ENCODE results near the gene CLCN7. TPM values are rescaled to one million over a fixed set of nuclear protein-coding genes. Genes with fewer than 3 reads are reported as not detected.

The CLCN7 gene
- total RNA-seq, 1 donor from 2014 or later, result 45.3 TPM

- H3K9me3 ChIP-seq (replicated peaks), result no peaks in the 10 kb centered on the region
- H3K36me3 ChIP-seq, result peaks cover 33% of the 10 kb centered on the region
- intact Hi-C loops (cut with micrococcal nuclease), result loop anchor here (10.0 kb wide), 1 partner anchor 72 kb away; no protein-coding TSS in a partner anchor
- H3K4me1 ChIP-seq, result peaks cover 36% of the 10 kb centered on the region
- H3K27me3 ChIP-seq (ENCODE audit: low read depth), result no peaks in the 10 kb centered on the region
- peak; percentile 83 for DNase-seq
- TF ChIP-seq CTCF (IDR thresholded peaks at IDR 0.05; ENCODE audit: borderline replicate concordance), result no peak
- peak within 1 kb of the TSS; percentile 89 for H3K27ac ChIP-seq (replicated peaks)
- H3K4me3 ChIP-seq, result peak within 1 kb of the TSS; percentile 85
Measured at GRCh38 chr16:1492923-1493745, 18.3 kb upstream of the CLCN7 start, which contains the start of gene TELO2. Gene TELO2 (plus strand): TSS chr16:1493360. CDS start chr16:1494282, 922 bp downstream.

- no peaks in the 10 kb centered on the region for H3K27me3 ChIP-seq (ENCODE audit: low read depth)
- peak overlapping the region; percentile 89 for H3K27ac ChIP-seq (replicated peaks)
- H3K4me3 ChIP-seq, result peak overlapping the region; percentile 85
- DNase-seq, result no peak
- intact Hi-C loops (cut with micrococcal nuclease), result loop anchor here (10.0 kb wide), 1 partner anchor 72 kb away; no protein-coding TSS in a partner anchor
- peaks cover 25% of the 10 kb centered on the region for H3K36me3 ChIP-seq
- peaks cover 36% of the 10 kb centered on the region for H3K4me1 ChIP-seq
- no peak for TF ChIP-seq CTCF (IDR thresholded peaks at IDR 0.05; ENCODE audit: borderline replicate concordance)
- no peaks in the 10 kb centered on the region for H3K9me3 ChIP-seq (replicated peaks)
Measured at GRCh38 chr16:1492082-1492922, 17.5 kb upstream of the CLCN7 start.

GRCh38 chr16:1491327-1491726 is 16.5 kb upstream of the CLCN7 start:
- H3K27me3 ChIP-seq (ENCODE audit: low read depth), result no peaks in the 10 kb centered on the region
- intact Hi-C loops (cut with micrococcal nuclease), result loop anchor here (10.0 kb wide), 1 partner anchor 73 kb away; no protein-coding TSS in a partner anchor
- H3K36me3 ChIP-seq, result peaks cover 15% of the 10 kb centered on the region
- no peak for DNase-seq
- H3K4me3 ChIP-seq, result no peak overlapping the region
- TF ChIP-seq CTCF (IDR thresholded peaks at IDR 0.05; ENCODE audit: borderline replicate concordance), result no peak
- peaks cover 36% of the 10 kb centered on the region for H3K4me1 ChIP-seq
- H3K9me3 ChIP-seq (replicated peaks), result no peaks in the 10 kb centered on the region
- H3K27ac ChIP-seq (replicated peaks), result no peak overlapping the region

GRCh38 chr16:1489077-1489476 is 14.2 kb upstream of the CLCN7 start:
- H3K9me3 ChIP-seq (replicated peaks), result no peaks in the 10 kb centered on the region
- intact Hi-C loops (cut with micrococcal nuclease), result no loop called here
- DNase-seq, result no peak
- TF ChIP-seq CTCF (IDR thresholded peaks at IDR 0.05; ENCODE audit: borderline replicate concordance), result no peak
- H3K27me3 ChIP-seq (ENCODE audit: low read depth), result no peaks in the 10 kb centered on the region
- peaks cover 16% of the 10 kb centered on the region for H3K4me1 ChIP-seq
- no peak overlapping the region for H3K27ac ChIP-seq (replicated peaks)
- no peaks in the 10 kb centered on the region for H3K36me3 ChIP-seq
- no peak overlapping the region for H3K4me3 ChIP-seq

- Histone ChIP-seq H3K4me1 (peaks cover 11% of the 10 kb centered on the region), H3K4me3 (no peak within 1 kb of the TSS), H3K9me3 (replicated peaks) (no peaks in the 10 kb centered on the region), H3K36me3 (no peaks in the 10 kb centered on the region), H3K27me3 (ENCODE audit: low read depth) (no peaks in the 10 kb centered on the region), H3K27ac (replicated peaks) (no peak within 1 kb of the TSS)
- intact Hi-C loops (cut with micrococcal nuclease), result no loop called here
- no peak for DNase-seq
- TF ChIP-seq CTCF (IDR thresholded peaks at IDR 0.05; ENCODE audit: borderline replicate concordance), result no peak
Measured at GRCh38 chr16:1488619-1489018, 13.8 kb upstream of the CLCN7 start, which contains the start of gene PTX4. Gene PTX4 (minus strand): TSS chr16:1488944. CDS start chr16:1488909, 35 bp downstream.
